Keratinocyte (primary cell): ENCODE results near the gene TBCB.

Experiments
- EZH2 ChIP-seq: IDR thresholded peaks from one replicate; pipeline ENCODE4 v1.6.1; 2012; ENCODE audit warnings: inconsistent platforms, mild to moderate bottlenecking, low read length, moderate library complexity
- TF ChIP-seq, protein P1 (sequence below), 3 experiments: IDR thresholded peaks in 1 of 3; conservative IDR thresholded peaks in 1 of 3; optimal IDR thresholded peaks in 1 of 3; 2 replicates in 2 of 3; 3 replicates in 1 of 3; pipeline versions ENCODE3 to v1.5.1; 2011; ENCODE audit warnings: low read length in 3 of 3, mild to moderate bottlenecking in 3 of 3, moderate library complexity in 2 of 3, control low read depth in 1 of 3, inconsistent platforms in 1 of 3; ENCODE audit not compliant: insufficient read depth in 2 of 3; ENCODE audit errors: extremely low read depth in 1 of 3

DNA sequence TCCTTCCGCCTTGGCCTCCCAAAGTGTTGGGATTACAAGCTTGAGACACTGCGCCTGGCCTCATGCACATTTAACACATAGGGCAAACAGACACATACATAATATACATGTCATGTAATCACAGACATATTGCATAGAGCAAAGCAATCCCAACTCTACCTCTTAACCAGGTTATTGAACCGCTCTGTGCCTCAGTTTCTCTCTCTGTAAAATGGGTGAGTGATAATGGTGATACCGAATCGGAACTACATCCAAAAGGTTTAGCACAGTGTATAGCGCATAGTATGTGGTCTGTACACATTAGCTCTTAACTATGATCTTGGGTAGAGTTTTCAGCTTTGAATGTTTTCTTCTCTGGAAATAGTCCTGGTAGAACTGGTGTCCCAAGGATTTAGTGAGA is 29.4 kb downstream of the TBCB start:
- TF ChIP-seq, protein P1, sequence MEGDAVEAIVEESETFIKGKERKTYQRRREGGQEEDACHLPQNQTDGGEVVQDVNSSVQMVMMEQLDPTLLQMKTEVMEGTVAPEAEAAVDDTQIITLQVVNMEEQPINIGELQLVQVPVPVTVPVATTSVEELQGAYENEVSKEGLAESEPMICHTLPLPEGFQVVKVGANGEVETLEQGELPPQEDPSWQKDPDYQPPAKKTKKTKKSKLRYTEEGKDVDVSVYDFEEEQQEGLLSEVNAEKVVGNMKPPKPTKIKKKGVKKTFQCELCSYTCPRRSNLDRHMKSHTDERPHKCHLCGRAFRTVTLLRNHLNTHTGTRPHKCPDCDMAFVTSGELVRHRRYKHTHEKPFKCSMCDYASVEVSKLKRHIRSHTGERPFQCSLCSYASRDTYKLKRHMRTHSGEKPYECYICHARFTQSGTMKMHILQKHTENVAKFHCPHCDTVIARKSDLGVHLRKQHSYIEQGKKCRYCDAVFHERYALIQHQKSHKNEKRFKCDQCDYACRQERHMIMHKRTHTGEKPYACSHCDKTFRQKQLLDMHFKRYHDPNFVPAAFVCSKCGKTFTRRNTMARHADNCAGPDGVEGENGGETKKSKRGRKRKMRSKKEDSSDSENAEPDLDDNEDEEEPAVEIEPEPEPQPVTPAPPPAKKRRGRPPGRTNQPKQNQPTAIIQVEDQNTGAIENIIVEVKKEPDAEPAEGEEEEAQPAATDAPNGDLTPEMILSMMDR (optimal IDR thresholded peaks at IDR 0.05 in 1 of 3, IDR thresholded peaks at IDR 0.05 in 1 of 3, conservative IDR thresholded peaks at IDR 0.05 in 1 of 3; ENCODE audit: extremely low read depth in 1 of 3, insufficient read depth in 2 of 3, low read length in 3 of 3) = no peak
- no peak for TF ChIP-seq EZH2
